IPS-15b (cell line): ENCODE results near the gene TERB2.
"Not testable (repeated sequence)": the region's sequence is repeated elsewhere in the genome, so short reads cannot be mapped to it uniquely, and the experiment has no call there.

Experiments
- H3K27me3 ChIP-seq: one replicate; pipeline ENCODE4 v1.6.1; 2013; ENCODE audit warnings: low read length; ENCODE audit not compliant: control insufficient read depth, insufficient read depth
- H3K36me3 ChIP-seq: one replicate; pipeline ENCODE4 v1.6.1; 2013; ENCODE audit warnings: low read length; ENCODE audit not compliant: control insufficient read depth, insufficient read depth
- H3K4me1 ChIP-seq: one replicate; pipeline ENCODE4 v1.6.1; 2013; ENCODE audit warnings: mild to moderate bottlenecking, low read length; ENCODE audit not compliant: control insufficient read depth, insufficient read depth
- H3K4me3 ChIP-seq: one replicate; pipeline ENCODE4 v1.5.1; 2013; ENCODE audit warnings: low read depth, low read length
- H3K9ac ChIP-seq: one replicate; pipeline ENCODE4 v1.6.1; 2013; ENCODE audit warnings: low read depth, mild to moderate bottlenecking, low read length
- H3K9me3 ChIP-seq: one replicate; pipeline ENCODE4 v1.6.1; 2013; ENCODE audit warnings: mild to moderate bottlenecking, low read length; ENCODE audit not compliant: control insufficient read depth, insufficient read depth

The TERB2 gene

DNA sequence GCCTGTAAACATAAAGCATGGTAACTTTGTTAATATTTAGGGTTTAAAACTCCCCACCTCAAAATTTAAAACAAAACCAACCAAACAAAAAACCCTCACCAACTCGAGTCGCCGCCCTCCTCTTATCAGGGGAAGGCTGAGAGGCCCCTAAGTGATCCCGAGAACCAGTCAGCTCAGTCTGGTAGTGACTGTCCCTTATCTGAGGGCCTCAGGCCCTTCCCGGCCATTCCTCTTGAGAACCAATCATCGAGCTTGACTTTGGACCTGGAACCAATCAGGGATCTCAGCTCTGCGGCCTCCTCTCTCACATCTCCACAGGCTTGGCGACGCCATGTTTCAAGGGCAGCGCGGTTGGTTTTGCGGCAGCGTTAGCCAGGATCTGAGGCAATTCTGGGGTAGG, at the start of gene TERB2:
Gene TERB2, plus strand, starts transcription at position 300 of the 400 bp plus-strand sequence. Its CDS starts 32 bp downstream, at position 332.
- Histone ChIP-seq H3K4me1 (no peaks in the 10 kb centered on the region), H3K9ac (no peak within 1 kb of the TSS), H3K9me3 (no peaks in the 10 kb centered on the region), H3K27me3 (no peaks in the 10 kb centered on the region), H3K4me3 (no peak within 1 kb of the TSS), H3K36me3 (no peaks in the 10 kb centered on the region)

GRCh38 chr15:44909423-44909822, 47.1 kb upstream of the TERB2 start:
- Histone ChIP-seq H3K9me3 (no peaks in the 10 kb centered on the region), H3K9ac (no peak overlapping the region), H3K27me3 (no peaks in the 10 kb centered on the region), H3K4me1 (no peaks in the 10 kb centered on the region), H3K4me3 (no peak overlapping the region), H3K36me3 (no peaks in the 10 kb centered on the region)

DNA sequence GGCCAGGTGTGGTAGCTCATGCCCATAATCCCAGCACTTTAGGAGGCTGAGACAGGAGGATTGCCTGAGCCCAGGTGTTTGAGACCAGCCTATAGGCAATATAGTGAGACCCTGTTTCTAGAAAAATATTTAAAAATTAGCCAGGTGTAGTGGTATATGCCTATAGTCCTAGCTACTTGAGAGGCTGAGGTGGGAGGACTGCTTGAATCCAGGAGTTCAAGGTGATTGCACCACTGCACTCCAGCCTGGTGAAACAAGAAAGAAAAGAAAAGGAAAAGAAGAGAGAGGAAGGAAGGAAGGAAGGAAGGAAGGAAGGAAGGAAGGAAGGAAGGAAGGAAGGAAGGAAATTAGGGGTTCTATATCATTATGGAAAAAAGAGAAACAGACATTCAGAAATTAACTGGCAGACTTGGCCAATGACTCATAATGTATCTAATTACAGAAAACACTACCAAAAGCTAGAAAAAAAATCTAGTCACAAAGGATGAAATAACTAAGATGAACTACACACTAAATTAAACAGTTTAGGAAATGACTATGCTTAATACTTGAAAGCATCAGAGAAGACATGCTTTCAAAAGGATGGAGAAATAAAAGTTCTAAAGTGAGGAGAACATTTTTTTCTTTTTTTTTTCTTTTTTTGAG, 45.4 kb upstream of the TERB2 start:
- Histone ChIP-seq H3K9me3 (no peaks in the 10 kb centered on the region), H3K4me3 (no peak overlapping the region), H3K4me1 (no peaks in the 10 kb centered on the region), H3K9ac (no peak overlapping the region), H3K36me3 (no peaks in the 10 kb centered on the region), H3K27me3 (no peaks in the 10 kb centered on the region)

DNA sequence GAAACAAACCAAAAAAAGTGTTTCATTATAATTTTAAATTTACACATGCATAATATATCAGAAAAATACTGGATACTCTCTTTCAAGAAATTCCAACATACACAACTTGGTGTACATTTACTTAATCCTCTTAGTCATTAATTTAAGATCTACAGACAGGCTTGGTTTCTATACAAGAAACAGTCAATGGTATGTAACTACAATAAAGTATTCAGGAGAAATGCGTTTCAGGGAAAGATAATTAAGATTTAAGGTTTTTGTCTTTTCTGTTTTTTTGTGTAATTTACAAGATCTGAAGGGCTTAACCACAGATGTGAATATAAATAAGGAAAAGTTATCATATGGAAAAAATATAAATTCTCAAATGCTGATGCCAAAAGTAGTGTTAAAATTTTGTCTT, 44.3 kb upstream of the TERB2 start:
- not testable (repeated sequence) for H3K27me3 ChIP-seq, H3K36me3 ChIP-seq, H3K4me3 ChIP-seq, H3K9ac ChIP-seq, H3K4me1 ChIP-seq, H3K9me3 ChIP-seq

DNA sequence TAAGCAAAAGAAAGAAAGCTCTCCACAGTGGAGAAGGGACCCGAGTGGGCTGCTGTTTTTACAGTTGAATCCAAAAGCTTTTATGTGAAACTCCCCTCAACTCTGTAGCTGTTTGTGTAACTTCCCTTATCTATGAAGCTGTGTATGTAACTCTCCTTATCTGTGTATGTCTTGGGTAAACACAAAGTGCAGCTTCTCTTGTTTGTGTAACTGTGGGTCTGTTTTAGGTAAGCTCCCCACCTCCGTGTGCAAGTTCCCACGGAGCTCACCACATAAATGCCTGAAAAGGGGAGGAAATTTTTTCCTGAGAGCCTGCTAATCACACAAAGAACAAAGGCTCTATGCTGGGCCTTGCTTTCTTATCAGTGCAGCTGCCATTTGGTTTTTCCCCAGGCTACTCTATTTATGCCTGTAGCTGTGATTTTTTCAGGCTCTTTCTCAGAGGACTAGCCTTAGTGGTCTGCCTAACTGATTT, 43.5 kb upstream of the TERB2 start:
- not testable (repeated sequence) for H3K9me3 ChIP-seq, H3K27me3 ChIP-seq, H3K36me3 ChIP-seq, H3K4me1 ChIP-seq, H3K9ac ChIP-seq, H3K4me3 ChIP-seq

- Histone ChIP-seq H3K36me3 (no peaks in the 10 kb centered on the region), H3K9me3 (no peaks in the 10 kb centered on the region), H3K4me3 (no peak overlapping the region), H3K4me1 (no peaks in the 10 kb centered on the region), H3K9ac (no peak overlapping the region), H3K27me3 (no peaks in the 10 kb centered on the region)
Measured at GRCh38 chr15:44918136-44918535, 38.4 kb upstream of the TERB2 start.

- H3K4me3 ChIP-seq, H3K9ac ChIP-seq, H3K4me1 ChIP-seq, H3K36me3 ChIP-seq, H3K27me3 ChIP-seq, H3K9me3 ChIP-seq: not testable (repeated sequence)
Measured at GRCh38 chr15:44928658-44929057, 27.8 kb upstream of the TERB2 start.

GRCh38 chr15:44930283-44930682, 26.2 kb upstream of the TERB2 start:
- H3K36me3 ChIP-seq, H3K27me3 ChIP-seq, H3K4me3 ChIP-seq, H3K9ac ChIP-seq, H3K9me3 ChIP-seq, H3K4me1 ChIP-seq: not testable (repeated sequence)

DNA sequence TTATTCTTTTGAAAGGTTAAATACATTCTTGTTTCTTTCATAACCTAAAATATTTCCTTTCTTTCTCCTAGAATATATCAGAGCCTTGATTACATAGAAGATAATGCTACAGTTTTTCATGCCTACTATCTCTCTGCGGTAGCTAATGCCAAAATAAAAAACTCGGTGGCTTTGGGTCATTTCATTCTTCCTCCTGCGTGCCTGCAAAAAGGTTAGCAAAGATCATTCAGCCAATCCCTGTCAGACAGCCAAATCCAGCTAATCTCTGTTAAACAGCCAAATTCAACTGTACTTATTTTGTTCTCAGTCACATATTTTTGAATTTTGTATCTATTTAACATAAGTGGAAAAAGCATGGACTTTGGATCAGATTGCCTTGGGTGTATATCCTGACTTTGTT, 1.8 kb downstream of the TERB2 start:
- H3K4me3 ChIP-seq, H3K9ac ChIP-seq, H3K9me3 ChIP-seq, H3K4me1 ChIP-seq, H3K36me3 ChIP-seq, H3K27me3 ChIP-seq: not testable (repeated sequence)

GRCh38 chr15:44968475-44968874, 12.0 kb downstream of the TERB2 start:
- Histone ChIP-seq H3K4me3 (no peak overlapping the region), H3K4me1 (no peaks in the 10 kb centered on the region), H3K9me3 (no peaks in the 10 kb centered on the region), H3K27me3 (no peaks in the 10 kb centered on the region), H3K36me3 (no peaks in the 10 kb centered on the region), H3K9ac (no peak overlapping the region)

DNA sequence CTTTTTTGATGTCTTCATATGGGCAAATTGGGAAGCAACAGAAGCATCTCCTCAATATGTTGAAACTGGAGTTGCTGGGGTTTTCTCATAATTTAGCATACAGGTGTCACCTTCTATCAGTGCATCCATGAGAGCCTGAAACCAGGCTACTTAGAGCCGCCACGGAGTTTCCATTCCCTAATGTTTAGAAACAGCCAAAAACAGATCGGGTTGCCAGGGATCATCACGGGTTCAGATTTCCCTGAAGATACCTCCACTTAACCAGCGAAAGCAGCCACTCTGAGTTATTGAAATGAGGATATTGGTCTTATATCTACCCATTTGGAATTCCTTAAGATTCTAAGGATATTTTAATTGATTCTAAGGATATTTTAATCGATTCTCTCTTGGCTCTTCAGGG, 14.5 kb downstream of the TERB2 start:
- Histone ChIP-seq H3K36me3 (no peaks in the 10 kb centered on the region), H3K4me1 (no peaks in the 10 kb centered on the region), H3K27me3 (no peaks in the 10 kb centered on the region), H3K4me3 (no peak overlapping the region), H3K9ac (no peak overlapping the region), H3K9me3 (no peaks in the 10 kb centered on the region)

- H3K27me3 ChIP-seq, H3K9ac ChIP-seq: not testable (repeated sequence)
Measured at GRCh38 chr15:44976183-44976582, 19.7 kb downstream of the TERB2 start.

More at GRCh38 chr15:44976183-44976582, 19.7 kb downstream of the TERB2 start:
- H3K4me1 ChIP-seq, H3K4me3 ChIP-seq, H3K9me3 ChIP-seq, H3K36me3 ChIP-seq: not testable (repeated sequence)
